ENCODE data around the gene SRCAP.

Gene SRCAP

DNA sequence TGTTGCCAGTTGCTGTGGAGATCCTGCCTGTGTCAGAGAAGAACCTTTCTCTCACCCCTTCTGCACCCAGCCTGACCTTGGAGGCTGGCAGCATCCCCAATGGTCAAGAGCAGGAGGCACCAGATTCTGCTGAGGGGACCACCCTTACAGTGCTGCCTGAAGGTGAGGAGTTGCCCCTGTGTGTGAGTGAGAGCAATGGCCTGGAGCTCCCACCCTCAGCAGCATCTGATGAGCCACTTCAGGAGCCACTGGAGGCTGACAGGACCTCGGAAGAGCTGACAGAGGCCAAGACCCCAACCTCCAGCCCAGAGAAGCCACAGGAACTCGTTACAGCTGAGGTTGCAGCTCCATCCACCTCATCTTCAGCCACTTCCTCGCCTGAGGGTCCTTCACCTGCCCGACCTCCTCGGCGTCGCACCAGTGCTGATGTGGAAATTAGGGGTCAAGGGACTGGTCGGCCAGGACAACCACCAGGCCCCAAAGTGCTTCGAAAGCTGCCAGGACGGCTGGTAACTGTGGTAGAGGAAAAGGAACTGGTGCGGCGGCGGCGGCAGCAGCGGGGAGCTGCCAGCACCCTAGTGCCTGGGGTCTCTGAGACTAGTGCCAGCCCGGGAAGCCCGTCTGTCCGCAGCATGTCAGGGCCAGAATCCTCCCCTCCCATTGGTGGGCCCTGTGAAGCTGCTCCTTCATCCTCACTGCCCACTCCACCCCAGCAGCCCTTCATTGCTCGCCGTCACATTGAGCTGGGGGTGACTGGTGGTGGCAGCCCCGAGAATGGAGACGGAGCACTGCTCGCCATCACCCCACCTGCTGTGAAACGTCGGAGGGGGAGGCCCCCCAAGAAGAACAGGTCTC, 39.0 kb downstream of the SRCAP start:
- DNase-seq: no peak

DNA sequence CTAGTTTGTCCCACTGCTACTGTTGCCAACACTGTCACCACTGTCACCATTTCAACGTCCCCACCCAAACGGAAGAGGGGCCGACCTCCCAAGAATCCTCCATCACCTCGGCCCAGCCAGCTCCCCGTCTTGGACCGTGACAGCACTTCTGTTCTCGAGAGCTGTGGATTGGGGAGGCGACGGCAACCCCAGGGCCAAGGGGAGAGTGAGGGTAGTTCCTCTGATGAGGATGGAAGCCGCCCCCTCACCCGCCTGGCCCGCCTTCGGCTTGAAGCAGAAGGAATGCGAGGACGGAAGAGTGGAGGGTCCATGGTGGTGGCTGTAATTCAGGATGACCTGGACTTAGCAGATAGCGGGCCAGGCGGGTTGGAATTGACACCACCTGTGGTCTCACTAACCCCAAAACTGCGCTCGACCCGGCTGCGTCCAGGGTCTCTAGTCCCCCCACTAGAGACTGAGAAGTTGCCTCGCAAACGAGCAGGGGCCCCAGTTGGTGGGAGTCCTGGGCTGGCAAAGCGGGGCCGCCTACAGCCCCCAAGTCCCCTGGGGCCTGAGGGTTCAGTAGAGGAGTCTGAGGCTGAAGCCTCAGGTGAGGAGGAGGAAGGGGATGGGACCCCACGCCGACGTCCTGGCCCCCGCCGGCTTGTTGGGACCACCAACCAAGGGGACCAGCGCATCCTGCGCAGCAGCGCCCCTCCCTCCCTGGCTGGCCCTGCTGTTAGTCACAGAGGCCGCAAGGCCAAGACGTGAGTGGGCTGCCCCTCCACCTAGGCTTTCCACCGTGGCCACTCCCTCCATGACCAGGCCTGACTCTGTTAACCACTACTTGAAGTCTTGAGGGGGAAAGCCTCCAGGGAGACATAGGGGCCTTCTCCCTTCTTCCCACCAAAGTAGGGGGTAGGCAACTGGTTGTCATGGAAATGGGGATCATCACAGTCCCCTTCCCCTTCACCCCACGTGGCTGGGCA, 40.3 kb downstream of the SRCAP start:
- no peak for DNase-seq

DNA sequence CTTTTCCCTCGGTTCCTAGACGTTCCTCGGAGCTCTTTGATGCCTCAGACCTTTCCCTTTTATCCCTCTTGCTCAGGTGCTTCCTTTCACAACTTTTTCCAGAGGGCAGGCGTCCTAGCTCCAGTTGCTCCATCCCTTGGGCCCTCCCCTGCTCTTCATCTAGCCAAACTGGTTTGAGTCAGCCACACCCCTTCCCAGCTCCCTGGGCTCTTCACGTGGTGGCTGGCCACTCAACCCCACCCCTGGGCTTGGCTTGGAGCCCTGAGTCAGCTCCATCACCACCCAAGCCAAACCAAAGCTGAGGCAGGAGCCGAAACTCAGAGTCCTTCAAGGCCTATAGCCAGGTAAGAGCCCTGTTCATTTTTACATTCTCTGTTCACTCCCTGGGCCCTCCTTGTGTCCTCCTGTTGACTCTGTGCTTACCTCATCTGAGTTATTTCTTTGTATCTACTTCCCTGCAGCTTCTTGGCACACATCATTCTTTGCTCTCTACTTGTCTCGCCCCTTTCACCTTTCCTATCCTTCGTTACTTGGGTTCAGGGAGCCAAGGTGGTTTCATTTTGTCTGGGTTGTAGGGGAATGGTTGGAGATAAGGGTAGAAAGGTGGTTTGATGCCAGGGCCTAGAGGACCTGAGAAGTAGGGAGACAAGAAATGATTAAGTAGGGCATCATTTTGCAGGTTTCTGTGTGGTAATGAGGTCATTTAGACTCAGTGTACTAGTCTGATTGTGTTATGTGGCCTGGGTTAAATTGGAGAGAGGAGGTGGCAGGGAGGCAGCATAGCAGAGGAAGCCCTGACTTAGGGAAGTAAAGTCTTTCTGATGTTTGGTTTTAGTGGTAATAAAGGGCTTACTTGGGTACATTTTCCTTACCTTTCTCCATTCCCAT, 41.6 kb downstream of the SRCAP start:
- DNase-seq: no peak

DNA sequence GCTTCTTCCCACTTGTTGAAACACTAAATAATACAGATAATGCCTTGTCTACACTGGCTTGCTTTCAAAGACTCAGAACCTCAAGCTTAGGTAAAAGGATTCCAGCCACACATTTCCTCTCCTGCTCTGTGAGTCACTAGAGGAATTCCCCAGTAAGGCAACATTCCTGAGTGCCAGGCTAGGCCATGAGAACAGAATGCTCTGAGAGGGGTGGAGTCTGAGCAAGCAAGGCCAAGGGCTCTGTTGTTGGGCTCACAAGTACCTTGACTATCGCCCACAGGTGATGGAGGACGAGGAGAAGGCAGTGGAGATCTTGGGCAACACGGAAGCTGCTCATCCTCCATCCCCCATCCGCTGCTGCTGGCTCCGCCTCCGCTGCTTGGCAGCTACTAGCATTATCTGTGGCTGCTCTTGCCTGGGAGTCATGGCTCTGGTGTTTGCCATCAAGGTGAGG, 42.5 kb downstream of the SRCAP start:
- no peak for DNase-seq

DNA sequence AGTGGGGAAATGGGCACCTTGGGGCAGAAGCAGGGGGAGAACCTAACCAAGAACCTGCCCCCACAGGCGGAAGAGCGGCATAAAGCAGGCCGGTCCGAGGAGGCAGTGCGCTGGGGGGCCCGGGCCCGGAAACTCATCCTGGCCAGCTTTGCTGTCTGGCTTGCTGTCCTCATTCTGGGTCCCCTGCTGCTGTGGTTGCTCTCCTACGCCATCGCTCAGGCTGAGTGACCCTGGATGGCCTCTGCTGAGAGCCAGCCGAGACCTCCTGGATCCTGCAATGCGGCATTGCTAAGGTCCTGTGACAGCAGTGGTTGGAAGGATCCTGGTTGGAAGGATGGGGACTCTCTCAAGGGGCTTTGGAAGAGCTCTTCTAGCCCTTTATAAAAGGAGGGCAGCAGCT, 44.7 kb downstream of the SRCAP start:
- no peak for DNase-seq

DNA sequence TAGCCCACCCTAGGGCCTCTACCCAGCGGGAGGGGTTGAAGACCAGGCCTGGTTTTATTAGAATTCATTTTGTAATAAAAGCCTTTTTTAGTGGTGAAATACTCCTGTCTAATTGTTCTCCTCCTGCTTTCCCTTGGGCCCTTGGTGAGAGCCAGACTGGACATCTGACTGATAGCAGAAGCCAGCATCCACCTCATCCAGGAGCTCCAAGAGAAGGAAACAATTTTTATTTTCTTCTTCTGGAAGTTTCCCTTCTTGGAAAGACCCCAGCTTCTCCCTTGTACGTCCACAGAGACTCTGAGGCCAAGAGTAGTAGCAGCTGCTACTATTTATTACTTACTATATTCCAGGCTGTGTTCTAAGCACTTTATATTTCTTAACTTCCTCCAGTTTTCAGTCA, 45.2 kb downstream of the SRCAP start:
- DNase-seq: no peak

DNA sequence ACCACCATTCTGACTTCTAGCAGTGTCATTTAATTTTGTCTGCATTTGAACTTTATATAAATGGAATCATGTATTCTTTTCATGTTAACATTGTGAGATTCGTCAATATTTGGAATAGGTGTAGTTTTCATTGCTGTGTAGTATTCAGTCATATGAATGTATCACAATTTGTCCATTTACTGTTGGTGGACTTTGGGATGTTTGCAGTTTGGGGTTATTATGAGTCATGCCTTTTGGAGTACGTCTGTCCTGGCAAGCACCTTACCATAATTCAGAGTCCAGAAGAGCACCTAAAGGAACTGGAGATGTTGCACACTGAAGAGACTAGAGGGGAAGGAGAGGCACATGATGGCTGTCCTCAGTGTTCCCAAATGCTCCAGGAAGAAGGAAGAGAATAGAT, 46.1 kb downstream of the SRCAP start:
- DNase-seq: no peak

DNA sequence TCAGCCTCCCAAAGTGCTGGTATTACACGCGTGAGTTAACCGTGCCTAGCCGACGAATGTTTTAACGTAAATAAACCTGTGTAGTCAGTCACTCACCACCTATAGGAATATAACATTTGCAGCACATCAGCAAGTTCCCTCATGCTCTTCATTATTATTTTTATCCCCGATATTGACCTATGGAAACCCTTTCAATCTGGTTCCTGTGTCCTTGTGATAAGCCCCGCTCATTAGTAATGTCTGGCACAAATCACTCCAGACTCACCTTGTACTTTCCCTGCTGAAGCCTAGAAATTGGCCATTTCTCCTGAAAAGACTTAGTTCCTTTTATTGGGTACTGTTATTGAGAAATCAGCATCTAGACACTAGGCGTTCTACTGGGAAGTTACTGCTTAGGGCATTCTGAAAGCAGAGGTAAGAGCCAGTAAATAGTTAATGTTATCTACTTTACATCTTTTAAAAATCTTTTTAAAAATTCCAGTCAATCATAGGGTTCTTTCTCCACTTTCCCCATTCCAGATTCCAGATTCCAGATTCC, 47.7 kb downstream of the SRCAP start:
- DNase-seq: no peak

DNA sequence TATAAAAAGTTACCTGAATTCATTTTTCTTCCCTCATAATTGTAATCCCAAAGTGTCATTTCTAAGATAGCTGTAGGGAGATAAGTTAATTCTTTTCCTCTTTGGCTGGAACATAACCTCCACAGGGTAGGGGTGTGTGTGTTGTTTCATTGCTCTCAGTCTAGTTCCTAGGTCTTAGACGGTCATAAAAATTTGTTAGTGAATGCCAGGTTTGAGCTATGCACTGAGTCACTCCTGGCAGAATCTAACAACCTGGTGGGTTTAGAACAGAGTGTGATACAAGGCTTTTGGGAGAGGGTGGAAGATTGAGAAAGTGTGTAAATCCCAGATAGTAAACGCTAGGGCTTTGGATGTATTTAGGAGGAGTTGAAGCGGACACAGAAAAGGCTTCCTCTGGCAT, 48.4 kb downstream of the SRCAP start:
- no peak for DNase-seq

DNA sequence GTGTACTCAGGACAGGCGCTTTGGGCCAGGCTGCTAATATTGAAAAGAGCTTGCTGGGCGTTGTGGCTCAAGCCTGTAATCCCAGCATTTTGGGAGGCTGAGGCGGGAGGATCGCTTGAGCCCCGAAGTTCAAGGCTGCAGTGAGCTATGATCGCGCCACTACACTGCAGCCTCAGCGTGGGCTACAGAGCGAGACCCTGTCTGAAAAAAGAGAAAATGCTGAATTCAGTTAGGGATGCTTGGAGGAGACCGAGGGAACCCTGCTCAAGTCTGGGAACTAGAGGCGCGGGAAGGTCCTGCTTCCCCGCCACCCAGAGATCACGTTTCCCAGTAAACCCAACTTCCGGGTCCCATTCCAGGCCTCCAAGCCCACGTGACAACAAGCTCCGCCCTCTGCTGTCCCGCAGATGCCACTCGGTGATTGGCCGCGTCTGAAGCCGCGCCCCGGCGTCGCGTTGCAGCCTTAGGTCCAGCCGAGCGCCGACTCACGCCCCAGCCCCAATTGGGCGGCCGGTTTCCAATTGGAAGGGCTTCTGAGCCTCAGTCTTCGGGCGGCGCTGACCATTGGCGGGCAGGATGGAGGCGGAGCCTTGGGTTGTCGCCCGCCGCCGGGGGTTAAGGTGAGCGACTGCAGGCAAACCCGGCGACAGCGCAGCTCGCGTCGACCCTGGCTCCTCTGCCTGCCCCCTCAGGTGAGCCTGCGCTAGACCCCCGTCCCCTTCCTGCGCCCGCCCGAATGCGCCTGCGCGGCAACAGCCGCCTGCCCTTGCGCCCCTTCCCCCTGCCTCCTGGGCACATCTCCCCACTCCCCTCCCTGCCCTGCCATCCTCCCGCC, 49.0 kb downstream of the SRCAP start, which contains the start of gene PHKG2:
TSS of gene PHKG2 (plus strand) at position 627 of the 835 bp plus-strand sequence. CDS start 396 bp downstream, outside the sequence.
- DNase-seq: peak; percentile 95

DNA sequence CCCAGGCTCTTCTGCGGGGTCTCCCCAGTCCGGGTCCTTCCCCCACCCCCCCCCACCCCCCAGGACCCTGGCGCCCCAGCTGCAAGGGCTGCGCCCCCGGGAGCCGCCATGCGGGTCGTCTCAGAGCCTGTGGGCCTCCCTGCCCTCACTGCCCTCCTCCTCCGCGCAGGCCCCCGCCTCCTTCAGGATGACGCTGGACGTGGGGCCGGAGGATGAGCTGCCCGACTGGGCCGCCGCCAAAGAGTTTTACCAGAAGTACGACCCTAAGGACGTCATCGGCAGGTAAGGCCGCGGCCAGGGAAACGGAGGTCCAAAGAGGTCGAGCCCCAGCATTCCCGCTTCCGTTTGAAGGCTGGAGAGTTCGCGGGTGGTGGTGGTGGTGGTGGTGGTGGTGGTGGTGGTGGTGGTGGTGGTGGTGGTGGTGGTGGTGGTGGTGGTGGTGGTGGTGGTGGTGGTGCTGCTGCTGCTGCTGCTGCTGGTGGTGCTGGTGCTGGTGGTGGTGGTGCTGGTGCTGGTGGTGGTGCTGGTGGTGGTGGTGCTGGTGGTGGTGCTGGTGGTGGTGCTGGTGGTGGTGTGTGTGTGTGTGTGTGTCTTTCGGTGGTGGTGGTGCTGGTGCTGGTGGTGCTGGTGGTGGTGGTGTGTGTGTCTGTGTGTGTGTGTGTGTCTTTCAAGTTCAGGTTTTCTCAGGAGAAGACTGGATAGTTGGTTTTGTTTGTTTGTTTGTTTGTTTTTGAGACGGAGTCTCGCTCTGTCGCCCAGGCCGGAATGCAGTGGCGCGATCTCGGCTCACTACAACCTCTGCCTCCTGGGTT, 49.9 kb downstream of the SRCAP start:
- no peak for DNase-seq

DNA sequence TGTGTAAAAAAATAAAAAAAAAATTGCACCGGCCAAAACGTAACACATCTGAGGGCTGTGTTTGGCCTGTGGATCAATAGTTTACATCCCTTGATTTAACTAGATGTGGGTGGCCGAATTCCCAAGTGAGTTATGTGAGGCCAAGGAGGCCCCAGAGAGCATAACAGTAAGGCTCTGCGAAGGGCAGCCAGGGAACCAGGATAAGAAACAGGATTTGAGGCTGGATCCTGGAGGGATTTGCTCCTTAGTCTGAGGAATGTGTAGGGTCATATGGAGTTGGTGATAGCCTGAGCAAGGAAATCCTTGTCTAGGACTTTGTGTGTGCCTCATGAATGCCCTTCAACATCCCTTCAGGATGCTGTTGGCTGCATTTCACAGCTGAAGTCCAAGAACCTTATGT, 51.2 kb downstream of the SRCAP start:
- no peak for DNase-seq

DNA sequence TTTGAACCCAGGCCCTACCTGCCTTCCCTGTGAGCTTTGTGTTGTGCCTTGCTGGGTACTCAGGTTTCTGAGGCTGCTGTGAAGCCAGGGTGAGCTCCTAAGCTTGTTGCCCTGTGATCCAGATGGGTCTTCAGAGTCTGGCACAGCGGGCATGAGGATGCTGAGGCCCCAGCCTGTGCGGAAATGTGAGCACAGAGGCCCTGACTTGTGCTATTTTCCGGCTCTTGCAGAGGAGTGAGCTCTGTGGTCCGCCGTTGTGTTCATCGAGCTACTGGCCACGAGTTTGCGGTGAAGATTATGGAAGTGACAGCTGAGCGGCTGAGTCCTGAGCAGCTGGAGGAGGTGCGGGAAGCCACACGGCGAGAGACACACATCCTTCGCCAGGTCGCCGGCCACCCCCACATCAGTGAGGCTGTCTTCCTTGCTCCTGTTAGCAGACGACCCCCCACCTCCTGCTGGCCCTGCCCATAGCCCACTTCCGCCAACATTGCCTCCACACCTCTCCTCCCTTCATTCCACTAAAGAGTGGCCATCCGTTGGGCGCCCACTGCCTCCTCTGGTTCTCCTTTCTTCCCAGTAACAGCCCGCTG, 52.0 kb downstream of the SRCAP start:
- DNase-seq: no peak

DNA sequence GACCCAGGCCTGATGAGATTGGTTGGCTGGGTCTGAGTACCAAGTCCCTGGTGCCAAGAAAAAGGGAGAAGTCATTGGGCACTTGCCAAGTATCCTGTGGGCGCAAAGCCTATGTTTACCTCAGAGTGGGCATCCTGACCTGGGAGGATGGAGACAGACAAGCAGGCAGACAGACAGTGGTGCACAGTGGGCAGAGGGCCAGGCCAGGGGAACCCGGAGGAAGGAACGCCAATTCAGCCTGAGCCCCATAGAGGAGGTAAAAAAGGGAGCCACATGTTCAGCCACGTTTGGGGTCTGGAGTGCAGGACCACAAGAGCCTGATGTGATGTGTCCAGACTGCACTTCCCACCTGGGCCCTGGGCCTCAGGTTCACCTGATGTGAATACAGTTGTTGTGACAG, 54.6 kb downstream of the SRCAP start:
- DNase-seq: no peak

DNA sequence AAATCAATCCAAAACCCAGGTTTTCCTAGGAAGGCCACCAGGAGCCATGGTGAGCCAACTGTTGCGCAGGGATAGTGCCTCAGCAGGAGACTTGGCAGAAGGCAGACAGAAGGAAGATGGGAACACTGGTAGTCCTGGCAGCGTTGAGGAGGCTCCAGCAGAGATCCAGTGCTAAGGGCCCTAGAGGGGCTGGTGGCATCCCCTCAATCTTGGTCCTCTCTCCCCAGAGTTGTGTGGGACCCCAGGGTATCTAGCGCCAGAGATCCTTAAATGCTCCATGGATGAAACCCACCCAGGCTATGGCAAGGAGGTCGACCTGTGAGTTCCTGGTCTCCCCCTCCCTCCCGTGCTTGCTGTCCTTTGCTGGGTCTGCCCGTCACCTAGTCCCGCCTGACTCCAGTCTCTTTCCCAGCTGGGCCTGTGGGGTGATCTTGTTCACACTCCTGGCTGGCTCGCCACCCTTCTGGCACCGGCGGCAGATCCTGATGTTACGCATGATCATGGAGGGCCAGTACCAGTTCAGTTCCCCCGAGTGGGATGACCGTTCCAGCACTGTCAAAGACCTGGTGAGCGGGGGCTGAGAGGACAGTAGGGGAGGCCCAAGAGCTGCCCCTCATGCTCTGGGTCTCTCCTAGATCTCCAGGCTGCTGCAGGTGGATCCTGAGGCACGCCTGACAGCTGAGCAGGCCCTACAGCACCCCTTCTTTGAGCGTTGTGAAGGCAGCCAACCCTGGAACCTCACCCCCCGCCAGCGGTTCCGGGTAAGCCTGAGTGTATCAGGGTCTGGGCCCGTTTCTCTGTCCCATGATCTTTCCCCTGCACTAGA, 57.2 kb downstream of the SRCAP start:
- no peak for DNase-seq

DNA sequence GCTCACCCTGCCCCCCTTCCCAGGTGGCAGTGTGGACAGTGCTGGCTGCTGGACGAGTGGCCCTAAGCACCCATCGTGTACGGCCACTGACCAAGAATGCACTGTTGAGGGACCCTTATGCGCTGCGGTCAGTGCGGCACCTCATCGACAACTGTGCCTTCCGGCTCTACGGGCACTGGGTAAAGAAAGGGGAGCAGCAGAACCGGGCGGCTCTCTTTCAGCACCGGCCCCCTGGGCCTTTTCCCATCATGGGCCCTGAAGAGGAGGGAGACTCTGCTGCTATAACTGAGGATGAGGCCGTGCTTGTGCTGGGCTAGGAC, 57.8 kb downstream of the SRCAP start:
- no peak for DNase-seq

DNA sequence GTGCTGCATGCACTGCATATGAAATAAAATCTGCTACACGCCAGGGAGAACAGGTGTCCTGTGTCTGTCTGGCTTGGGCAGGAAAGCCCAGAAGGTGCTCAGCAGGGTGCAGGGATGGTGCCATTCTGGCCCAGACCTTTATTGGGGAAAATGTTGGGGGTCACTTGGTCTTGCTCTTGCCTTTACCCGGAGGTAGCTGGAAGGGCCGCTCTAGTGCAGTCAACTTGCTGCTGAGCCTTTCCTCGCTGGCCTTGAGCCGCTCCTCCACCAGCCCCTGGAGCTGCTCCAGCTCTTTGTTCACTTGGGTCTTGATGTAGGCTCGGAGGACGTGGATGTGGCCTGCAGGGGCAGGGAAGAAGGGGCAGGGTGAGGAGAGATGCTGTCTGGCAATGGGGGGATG, 58.3 kb downstream of the SRCAP start:
- DNase-seq: no peak

DNA sequence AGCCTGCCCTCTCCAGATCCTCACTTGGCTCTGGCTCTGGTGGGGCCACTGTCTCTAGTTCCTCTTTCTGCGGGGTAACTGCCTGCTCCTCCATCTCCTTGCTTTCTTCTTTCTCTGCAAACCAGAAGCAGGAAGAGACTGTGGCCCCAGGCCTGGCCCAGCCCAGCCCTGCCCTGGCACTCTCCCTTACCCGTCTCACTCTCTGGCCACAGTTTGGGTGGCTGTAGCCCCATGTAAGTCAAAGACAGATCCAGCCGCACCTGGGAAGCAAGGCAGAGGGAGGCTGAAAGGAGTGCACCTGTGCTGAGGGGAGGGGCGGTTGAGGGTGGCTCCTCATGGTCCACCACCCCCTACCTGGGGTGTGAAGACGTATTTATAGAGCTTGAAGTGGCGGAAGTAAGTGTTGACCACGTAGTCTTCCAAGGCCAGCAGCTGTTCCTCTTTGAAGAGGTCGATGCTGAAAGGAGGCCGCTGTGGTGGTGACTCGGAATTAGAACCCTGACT, 60.1 kb downstream of the SRCAP start:
- DNase-seq: no peak

DNA sequence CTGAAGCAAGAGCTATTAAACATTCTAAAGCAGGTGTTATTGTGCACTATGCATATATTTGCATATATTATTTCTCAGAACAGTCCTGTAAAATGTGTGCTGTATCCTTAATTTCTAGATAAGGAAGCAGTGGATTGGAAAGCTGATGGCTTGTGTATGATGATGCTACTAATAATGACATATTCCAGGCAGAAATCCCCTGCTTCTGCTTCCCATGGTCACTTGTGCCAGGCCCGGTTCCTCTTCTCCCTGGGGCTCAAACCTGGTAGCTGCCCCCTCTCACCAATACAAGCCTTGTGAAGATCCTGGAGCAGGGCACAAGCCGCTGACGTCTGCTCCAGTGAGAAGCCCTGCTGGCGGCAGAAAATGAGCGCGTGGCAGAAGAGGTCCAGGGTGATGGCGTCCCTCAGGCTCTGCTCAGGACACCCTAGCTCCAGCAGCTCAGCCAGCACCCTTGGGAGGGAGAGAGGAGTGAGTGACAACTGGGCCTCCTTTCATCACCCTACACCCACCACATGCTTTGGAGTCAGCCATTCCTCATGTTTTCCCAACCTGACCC, 61.1 kb downstream of the SRCAP start:
- no peak for DNase-seq

Data from NCI-H446 treated with DMSO at 0.1 percent for 48 hours (cell line).